GM19452 (cell line): Measurements from ENCODE around the gene PIWIL4.
A peak's percentile ranks its signal among the peaks of the same experiment; 100 is the strongest.
"Not testable (repeated sequence)": the region's sequence is repeated elsewhere in the genome, so short reads cannot be mapped to it uniquely, and the experiment has no call there.

Source experiments
- ATAC-seq: cut with Tn5 transposase; IDR thresholded peaks from one replicate; pipeline ENCODE4 v1.9.1; 2021; ENCODE audit not compliant: unreplicated experiment

Gene PIWIL4

DNA sequence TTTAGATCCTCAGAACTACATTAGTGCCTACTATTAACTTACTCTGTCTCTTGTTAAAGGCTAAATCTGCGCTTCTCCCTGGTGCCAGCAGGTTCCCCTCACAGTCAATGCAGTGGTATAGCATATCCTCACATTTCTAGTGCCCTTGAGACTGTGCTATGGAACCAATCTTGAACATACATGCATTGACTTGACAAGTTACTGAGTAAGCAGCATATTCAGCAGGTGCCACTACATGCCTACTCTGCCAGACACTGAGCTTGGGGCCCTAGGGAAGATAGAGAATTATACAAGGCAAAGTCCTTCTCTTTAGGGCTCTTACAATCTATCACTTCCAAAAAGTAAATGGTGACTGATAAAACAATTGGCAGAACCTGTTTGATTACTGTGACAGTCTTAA is 20.3 kb upstream of the PIWIL4 start:
- ATAC-seq, result no peak

DNA sequence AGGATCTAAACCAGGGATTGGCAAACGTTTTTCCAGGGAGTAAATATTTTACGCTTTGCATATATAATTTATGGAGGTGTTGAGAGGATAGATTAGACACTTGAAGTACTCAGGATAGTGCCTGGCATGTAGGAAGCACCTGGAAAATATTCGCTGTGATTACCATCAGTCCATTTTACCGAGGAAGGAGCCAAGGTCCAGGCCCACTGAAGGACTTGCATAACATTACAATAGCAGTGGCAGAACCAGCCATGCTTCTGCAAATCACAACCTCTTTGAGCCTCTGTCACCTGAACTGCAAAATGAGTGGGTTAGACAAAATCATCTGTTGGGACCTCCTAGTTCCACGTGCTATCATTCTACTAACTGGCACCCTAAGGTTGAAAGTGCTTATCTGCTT is 18.0 kb upstream of the PIWIL4 start:
- no peak for ATAC-seq

DNA sequence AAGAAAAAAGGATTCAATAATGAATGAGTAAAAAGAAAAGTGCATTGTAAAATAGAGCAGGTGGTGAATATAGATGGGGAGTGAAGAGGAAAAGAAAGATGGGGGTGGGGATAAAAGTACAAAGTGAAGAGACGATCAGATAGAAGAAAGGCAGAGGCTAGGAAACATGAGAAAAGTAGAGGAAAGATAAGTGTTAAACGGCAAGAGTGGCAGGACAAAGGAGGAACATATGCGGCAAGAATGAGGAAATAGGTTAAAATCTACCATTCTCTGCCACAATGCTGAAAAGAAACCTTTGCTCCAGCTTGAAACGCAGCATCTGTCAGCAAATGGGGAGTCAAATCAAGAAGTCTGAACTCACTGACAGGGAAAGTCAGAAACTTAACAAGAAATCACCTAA is 16.7 kb upstream of the PIWIL4 start:
- no peak for ATAC-seq

DNA sequence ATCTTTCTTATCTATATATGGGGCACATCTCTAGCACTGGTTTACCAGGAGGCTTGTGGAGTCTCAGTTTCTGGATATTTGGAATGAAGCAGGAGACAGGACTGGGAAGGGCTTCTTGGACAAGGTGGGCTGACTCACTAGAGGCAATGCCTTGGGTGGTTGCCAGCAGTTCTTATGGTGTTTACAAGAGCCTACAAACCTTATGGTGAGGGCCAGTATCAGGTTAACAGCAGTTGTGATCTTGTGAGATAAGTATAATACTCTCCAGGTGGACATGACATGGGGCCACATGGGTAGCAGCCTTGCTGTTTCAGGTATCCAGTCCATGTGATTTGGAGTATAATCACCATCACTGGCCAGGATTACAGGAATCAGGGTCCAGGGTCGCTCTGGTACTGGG is 13.2 kb upstream of the PIWIL4 start:
- no peak for ATAC-seq

DNA sequence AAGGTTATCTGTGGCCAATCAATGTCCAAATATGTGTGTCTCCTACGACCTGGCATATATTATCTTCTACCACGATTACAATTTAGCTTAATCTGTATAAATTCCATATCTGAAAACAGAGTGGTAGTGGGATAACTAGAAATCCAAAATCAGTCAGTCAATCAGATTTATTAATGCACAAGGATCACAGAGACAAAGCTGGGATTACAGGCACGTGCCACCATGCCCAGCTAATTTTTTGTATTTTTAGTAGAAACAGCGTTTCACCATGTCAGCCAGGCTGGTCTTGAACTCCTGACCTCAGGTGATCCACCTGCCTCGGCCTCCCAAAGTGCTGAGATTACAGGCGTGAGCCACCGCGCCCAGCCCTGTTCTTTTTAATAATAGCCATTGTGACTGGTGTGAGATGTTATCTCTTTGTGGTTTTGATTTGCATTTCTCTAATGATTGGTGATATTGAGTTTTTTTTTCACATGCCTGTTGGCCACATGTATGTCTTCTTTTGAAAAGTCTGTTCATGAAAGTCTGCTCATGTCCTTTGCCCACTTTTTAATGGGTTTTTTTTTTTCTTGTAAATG is 11.3 kb upstream of the PIWIL4 start:
- not testable (repeated sequence) for ATAC-seq

DNA sequence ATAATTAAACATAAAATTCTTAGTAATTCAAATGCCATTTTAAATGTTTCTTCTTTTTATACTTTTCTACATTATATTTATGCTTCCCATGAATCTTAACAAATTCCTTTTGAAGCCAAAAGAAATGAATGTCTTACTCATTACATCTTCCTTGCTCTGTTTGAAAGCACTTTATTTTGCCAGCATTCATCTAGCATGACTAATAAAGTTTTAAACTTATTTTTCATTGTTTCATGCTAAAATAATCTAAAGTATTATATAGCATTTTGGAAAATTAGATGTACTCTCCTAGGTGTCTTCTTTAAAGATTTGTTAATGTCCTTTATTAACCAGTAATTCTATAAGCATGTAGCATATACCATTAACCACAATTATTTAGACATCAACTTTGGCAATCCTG is 9.7 kb upstream of the PIWIL4 start:
- no peak for ATAC-seq

DNA sequence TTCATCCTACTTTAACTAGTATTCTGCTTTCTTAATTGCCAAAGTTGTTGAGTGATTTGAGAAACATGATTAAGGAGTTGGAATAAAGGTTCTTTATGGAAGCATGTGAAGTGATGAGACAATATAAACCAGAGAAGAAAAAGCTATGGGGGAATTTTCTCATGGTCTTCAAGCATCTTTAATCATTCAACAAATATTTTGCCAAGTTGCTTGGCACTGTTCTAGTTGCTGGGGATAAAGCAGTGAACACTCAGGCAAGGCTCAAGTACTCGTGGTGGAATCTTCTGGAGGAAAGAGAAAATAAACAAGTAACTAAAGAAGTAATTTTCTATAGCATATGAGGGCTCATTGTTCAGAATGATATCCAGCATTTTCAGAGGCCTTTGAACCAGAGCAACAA is 9.2 kb upstream of the PIWIL4 start:
- no peak for ATAC-seq

DNA sequence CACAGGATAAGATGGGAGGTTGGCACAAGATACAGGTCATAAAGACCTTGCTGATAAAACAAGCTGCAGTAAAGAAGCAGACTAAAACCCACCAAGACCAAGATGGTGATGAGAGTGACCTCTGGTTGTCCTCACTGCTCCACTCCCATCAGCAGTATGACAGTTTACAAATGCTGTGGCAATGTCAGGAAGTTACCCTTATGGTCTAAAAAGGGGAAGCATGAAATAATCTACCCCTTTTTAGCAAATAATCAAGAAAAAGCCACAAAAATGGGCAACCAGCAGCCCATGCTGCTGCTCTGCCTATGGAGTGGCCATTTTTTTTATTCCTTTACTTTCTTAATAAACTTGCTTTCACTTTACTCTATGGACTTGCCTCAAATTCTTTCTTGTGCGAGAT is 8.7 kb upstream of the PIWIL4 start:
- no peak for ATAC-seq

DNA sequence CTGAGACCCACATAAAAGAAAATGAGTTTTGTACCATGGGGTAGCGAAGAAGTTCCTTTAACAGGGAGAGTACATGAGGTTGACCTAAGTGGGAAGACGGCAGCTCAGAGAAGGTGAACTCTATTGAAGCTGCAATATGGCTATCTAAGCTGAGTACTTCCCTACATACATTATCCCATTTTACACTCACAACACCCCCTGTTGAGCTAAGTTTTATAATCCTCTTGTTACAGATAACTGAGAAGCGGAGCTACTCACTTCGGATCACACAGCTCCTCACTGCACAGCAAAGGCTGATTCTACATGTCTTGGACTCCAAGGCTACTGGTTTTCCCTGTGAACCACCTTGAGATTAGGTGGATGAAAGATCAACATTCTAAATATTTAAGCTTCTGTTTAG is 8.2 kb upstream of the PIWIL4 start:
- ATAC-seq, result no peak

DNA sequence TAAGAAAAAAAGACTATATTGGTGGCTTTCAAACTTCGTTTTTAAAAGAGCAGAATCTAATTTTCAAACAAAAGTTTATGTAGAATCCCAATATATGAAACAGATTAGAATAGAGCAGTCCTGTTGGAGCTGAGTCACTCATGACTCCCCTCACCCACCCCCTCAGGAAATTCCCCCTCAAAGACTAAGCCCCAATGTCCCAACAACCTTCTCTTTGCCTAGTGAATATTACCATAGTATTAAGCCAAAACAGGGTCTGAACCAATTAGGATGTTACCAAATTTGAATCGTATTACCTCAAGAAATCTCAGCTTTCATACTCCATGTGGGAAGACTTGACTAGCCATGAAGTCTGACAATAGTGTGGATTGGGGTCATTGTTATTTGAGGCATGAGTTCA is 7.8 kb upstream of the PIWIL4 start:
- ATAC-seq, result no peak

DNA sequence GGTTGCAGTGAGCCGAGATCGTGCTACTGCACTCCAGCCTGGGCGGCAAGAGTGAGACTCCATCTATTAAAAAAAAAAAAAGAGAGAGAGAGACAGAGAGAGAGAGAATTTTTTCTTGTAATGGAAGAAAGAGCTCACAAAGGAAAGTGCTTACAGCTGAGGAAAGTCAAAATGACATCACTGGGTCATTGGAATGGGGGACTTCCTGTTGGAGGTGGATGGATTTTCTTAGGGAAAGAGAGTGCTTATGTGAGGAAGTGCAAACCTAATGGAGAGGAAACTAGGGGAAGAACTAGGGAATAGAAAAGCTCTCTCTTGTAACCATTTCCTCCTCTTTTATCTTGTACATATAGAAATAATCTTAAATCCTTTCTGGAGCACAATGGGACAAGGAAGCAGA is 6.3 kb upstream of the PIWIL4 start:
- no peak for ATAC-seq

DNA sequence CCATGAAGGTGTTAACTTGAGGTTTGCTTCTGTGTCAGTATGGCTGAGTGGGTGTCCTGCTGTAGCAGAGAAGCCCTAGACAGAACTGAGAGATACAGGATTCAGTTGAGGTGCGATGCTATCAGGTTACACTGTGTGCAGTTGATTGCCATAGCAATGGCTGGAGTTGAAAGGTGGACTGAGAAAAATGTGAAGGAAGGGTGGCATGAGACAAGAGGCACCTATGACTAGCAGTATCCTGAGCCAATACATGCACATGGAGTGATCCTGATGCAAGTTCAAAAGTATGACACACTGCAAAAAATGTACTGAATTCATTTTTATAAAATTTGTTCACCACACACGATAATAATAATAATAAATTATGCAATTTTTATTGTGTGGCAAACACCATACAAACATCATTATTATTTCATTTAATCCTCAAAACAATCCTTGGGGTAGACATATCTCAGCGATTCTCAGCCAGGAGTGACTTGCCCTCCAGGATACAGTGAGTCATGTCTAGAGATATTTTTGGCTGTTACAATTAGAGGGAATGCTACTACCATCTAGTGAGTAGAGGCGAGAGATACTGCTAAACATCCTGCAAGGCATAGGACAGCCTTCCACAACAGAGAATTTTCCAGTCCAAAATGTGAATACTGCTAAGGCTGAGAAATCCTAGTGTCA is 3.9 kb upstream of the PIWIL4 start:
- ATAC-seq, result no peak

DNA sequence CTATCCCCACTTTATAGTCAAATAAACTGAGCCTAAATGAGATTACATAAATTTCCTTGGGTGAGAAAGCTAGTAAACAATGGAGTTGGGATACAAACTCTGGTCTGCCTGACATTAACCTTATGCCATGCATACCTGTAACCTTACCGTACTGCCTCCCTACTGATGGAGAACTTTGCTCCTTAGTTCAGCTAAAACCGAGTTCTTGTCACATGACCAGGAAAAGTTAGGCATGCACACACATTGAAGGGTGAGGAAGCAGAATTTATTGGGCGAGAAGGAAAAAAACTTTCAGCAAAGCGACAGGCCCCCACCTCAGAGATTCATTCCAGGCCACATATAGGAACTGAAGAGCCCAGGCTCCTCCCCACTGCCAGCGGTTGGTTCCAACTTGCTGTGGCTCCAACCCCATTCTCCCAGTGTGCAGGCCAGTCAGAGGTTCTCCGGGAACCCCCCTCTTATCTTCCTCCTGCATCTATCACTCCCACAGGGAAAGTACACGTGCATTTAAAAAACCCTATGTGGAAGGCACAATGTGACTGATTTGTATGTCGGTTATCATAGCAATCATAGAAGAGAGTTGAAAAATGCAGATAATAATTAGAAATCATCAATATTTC is 3.2 kb upstream of the PIWIL4 start:
- no peak for ATAC-seq

DNA sequence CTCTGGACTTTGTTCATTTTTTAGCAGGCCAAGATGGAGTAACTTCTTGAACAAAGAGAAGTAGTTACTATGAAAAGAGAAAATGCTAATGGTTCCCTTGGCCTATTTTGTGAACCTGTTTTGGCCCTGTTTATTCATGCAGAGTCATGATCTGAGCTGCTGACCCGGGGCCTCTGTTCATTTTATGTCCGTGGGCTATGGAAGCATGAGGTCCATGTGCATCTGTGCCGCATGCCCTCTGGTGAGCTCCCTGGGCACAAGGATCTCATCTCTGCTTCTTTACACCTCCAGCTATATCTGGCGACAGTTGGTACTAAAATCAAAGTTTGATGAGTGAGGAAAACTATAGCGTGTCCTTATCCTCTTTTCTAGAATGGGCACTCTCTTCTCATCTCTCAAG is 1.0 kb downstream of the PIWIL4 start:
- ATAC-seq, result no peak

DNA sequence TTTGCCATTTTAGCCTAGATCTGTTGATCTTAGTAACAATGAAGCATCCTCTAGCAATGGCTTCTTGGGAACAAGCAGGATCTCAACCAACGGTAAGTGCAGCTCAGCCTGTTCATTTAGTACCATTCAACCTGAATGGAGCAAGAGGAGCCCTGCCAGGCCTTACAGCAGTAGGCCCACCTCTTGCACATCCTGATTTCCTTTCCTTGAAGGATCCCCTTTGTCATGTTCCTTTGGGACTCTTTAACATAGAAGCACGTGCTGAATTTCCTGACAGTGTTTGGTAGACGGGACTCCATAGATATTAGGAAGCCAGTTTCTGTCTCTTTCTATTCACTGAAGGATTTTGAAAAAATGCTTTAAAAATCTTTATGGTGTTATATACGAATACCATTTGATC is 1.5 kb downstream of the PIWIL4 start:
- ATAC-seq, result no peak

DNA sequence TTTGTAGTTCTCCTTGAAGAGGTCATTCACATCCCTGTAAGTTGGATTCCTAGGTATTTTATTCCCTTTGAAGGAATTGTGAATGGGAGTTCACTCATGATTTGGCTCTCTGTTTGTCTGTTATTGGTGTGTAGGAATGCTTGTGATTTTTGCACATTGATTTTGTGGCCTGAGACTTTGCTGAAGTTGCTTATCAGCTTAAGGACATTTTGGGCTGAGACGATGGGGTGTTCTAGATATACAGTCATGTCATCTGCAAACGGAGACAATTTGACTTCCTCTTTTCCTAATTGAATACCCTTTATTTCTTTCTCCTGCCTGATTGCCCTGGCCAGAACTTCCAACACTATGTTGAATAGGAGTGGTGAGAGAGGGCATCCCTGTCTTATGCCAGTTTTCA is 5.8 kb downstream of the PIWIL4 start:
- ATAC-seq, result not testable (repeated sequence)

DNA sequence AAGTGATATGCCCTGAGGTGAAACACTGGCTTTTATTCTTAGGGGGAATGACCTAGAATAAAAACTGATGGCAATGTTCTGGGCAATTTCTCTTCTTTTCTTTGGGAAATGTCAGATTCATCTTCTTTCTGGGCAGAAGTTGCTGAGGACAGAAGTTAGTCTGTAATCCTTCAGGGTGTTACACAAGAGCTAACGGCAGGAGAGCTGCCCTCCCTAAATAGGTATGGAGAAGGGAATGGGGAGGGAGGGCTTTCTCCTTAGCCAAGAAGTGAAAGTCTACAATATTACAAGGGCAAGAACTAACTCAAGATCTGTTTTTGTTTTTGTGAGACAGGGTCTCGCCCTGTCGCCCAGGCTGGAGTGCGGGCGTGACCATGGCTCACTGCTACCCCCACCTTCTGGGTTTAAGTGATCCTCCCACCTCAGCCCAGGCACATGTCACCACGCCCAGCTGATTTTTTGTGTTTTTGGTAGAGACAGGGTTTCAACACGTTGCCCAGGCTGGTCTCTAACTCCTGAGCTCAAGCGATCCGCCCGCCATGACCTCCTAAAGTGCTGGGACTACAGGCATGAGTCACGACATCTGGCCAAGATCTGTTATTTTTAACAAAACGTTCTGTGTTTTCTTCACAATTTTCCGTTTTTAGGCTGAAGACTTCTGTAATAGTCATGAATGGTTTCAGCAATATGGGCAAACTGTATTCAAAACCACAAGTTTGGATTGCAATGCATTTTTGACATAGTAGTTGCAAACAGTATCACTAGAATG is 7.2 kb downstream of the PIWIL4 start:
- ATAC-seq, result no peak

DNA sequence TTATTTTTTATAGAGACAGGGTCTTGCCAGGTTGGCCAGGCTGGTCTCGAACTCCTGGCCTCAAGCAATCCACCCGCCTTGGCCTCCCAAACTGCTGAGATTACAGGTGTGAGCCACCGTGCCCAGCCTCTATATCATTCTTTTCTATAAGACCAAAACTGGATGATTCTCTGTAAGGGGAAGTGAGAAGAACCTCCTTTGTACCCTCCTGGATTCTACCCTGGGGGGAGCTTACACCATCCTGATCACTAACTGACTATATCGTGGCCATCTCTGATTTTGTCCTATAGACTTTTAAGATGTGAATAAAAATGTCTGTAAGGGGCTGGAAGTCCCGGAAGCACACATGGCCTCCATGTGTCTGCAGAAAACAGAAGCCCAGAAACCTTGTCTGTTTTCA is 9.1 kb downstream of the PIWIL4 start:
- no peak for ATAC-seq

DNA sequence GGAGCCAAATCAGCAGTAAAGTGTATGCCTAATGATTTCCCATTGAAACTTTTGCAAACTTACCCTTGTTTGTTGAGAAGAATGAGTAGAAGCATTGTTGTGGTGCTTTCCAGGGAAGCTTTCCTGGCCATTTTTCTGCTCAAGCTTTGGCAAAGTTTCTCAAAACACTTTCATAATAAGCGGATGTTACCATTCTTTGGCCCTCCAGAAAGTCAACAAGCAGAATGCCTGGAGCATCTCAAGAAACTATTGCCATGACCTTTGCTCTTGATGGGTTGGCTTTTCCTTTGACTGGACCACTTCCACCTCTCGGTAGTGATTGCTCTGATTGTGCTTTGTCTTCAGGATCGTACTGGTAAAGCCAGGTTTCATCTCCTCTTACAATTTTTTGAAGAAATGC is 10.7 kb downstream of the PIWIL4 start:
- no peak for ATAC-seq

DNA sequence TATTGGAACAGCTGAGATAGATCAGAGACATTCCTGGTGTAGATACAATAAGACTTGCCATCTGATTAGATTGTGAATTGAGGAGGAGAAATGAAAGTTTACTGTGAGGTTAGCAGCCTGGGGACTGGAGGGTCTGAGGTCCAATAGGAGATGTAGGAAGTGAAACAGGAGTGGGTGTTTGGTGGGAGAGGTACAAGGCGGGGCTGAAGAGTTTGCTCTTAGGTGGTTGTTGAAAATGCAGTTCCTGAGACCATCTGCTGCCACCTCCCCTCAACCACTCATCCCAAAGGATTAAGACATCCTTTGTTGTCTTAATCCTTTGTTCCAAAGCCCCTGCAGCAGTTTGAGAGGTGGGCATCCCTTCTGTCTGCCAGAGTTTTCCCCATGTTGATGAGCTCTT is 14.8 kb downstream of the PIWIL4 start:
- ATAC-seq, result peak; percentile 41

DNA sequence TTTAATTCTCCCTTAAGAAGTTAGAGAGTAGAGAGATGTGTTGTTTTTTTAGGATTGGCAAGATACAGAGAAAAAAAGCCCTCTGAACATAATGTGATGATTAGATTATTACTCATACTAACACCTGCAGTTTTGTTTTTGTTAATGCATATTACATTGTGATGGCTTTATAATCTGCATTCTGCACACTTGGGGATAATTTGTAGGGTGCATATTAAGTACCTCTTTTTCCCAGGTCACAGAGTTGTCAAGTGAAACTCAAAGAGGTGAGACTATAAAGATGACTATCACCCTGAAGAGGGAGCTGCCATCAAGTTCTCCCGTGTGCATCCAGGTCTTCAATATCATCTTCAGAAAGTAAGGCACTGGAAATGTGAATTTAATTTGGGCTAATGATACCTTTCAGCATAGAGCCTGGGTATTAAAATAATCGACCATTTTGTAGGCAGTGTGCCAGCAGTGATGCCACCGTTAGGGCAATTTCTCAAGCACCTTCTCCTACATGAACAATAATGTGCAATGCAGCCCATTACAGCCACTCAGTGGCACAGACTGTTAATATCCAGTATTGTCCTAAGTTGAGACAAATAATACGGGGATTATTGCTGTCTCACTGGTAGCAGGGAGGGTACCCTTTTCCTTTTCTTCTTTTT is 16.2 kb downstream of the PIWIL4 start:
- no peak for ATAC-seq
